Effector memory CD8-positive, alpha-beta T cell (primary cell): ENCODE data around the gene C10orf71.

Source experiments
- ATAC-seq: fragments of 150-1000 bp; cut with Tn5 transposase; replicated peaks from 2 replicates; pipeline ENCODE4 v1.10.0; 2021; ENCODE audit warnings: mild to moderate bottlenecking, moderate library complexity
- DNase-seq, 3 experiments: peaks; one replicate each; pipeline ENCODE4 v3.0.0; 2021
- H3K27ac Mint-ChIP-seq, 2 donors: one replicate each; pipeline ENCODE4 v1.8.0; 2022; ENCODE audit warnings: mild to moderate bottlenecking in 2 of 2, mixed read lengths in 2 of 2, moderate library complexity in 2 of 2
- H3K27me3 Mint-ChIP-seq, 2 donors: one replicate each; pipeline ENCODE4 v1.8.0; 2022; ENCODE audit warnings: mixed read lengths in 2 of 2
- H3K36me3 Mint-ChIP-seq: one replicate; pipeline ENCODE4 v1.8.0; 2022; ENCODE audit warnings: mild to moderate bottlenecking, moderate library complexity, mixed read lengths; ENCODE audit not compliant: insufficient read depth
- H3K4me1 Mint-ChIP-seq, 2 donors: one replicate each; pipeline ENCODE4 v1.8.0; 2022; ENCODE audit warnings: low read depth in 2 of 2, mixed read lengths in 2 of 2
- H3K4me3 Mint-ChIP-seq, 2 donors: one replicate each; pipeline ENCODE4 v1.8.0; 2022; ENCODE audit warnings: mild to moderate bottlenecking in 2 of 2, mixed read lengths in 2 of 2, moderate library complexity in 2 of 2
- H3K9me3 Mint-ChIP-seq, 2 donors: one replicate each; pipeline ENCODE4 v1.8.0; 2022; ENCODE audit warnings: mixed read lengths in 2 of 2

Gene C10orf71

DNA sequence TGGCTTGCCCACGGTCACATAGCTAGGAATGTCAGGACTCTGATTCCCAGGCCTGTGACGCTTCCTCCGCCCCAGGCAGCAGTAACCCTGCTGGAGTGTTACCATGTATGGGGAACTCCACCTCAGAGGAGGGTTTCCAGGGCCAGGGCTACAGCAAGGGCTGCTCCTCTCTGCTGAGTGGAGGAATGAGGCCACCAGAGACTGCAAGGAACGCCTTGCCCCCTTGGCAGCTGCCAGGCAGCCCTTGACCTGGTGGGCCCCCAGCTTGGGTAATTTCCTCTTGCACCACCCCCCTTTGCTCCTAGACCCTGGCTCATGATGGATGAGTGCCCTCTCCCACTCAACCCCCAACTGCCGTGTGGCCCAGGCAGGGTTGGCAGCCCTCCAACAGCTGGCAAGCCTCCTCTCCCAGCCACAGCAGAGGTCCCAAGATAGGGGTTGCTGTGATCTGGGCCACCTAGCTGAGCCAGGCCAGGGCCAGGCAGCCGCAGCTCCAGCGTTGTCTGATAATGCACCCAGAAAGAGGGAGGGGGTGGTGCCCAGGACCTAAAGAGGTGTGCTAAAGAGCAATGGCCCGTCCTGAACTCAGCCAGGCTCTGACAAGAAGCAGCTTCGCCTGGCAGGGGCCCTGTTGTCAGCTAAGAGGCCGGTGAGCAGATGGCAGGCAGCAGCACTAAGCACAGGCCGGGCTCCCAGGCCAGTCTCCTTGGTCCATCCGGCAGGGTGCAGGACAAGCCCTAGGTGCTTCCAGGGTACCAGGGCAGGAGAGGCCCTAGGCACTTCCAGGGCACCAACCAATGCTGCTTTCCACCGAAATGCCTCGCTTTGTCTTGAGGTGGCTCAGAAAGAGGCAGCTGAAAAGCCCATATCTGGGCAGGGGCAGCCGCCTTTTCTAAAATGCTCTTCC, 61.6 kb downstream of the C10orf71 start:
- H3K4me3 Mint-ChIP-seq = no peak overlapping the region
- H3K27ac Mint-ChIP-seq = no peak overlapping the region
- no peaks in the 10 kb centered on the region for H3K36me3 Mint-ChIP-seq
- H3K27me3 Mint-ChIP-seq = peaks cover 5 to 25% of the 10 kb centered on the region in 2 donors
- ATAC-seq (no peak), DNase-seq (no peak)
- H3K9me3 Mint-ChIP-seq = no peaks in the 10 kb centered on the region
- peaks cover 0 to 2% of the 10 kb centered on the region in 2 donors for H3K4me1 Mint-ChIP-seq

DNA sequence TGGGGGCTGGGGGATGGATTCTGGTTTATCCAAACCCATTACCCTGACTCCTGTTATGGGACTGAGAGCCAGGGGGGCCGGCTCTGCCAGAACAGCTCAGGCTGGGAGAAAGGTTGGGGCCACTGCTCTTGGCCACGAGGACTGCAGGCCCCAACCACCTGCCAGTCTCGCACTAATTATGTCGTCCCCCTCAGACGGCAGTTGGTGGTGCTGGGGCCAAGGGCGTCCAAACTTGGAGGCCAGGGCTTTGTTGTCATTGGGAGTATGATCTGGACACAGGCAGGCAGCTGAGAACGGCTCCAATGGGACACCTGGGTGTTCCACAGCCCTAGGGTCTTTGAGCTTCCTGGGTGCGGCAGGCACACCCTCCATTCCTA, 62.2 kb downstream of the C10orf71 start:
- H3K9me3 Mint-ChIP-seq = no peaks in the 10 kb centered on the region
- no peak for DNase-seq
- H3K4me1 Mint-ChIP-seq = peaks cover 0 to 2% of the 10 kb centered on the region in 2 donors
- H3K27ac Mint-ChIP-seq = no peak overlapping the region
- no peak overlapping the region for H3K4me3 Mint-ChIP-seq
- H3K27me3 Mint-ChIP-seq = peaks cover 5 to 22% of the 10 kb centered on the region in 2 donors
- ATAC-seq = no peak
- H3K36me3 Mint-ChIP-seq = no peaks in the 10 kb centered on the region

DNA sequence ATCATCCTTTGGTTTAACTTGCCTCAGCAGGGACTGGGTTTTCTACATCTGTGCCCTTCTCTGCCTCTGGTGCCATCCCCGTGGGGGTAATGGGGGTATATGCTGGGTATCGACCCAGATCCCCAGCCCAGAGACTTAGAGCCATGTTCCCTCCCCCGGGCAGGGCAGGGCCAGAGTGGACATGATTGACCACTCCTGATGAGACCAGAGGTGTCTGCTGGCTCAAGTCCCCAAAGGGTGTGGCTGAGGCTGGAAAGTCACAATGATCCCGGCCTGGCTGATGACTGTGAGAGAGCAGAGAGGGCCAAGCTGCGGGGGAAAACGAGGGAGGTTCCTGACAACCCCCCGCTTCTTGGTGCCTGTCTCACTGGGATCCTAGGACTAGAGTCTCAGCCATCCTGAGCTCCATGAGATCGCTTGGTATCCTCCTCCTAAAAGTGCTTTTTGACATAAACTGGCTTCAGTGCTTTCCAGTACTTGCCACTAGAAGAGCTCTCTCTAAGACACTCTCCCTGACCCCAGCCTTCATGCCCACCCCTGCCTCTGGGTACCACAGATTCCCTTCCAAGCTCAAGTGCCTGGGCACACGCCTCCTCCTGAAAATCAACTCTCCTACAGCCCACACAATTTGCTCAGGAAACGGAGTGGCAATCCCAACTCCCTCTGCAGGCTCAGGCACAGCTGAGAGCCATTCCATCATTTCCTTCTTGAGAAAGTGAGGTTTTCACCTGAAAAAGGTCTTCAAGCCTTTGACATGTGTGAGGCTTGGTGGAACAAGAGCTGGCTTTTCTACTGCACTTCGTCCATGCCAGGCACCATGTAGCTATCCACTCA, 63.0 kb downstream of the C10orf71 start:
- Mint-ChIP-seq H3K27me3 (peaks cover 5 to 17% of the 10 kb centered on the region in 2 donors), H3K4me1 (peaks cover 0 to 2% of the 10 kb centered on the region in 2 donors), H3K36me3 (no peaks in the 10 kb centered on the region), H3K4me3 (no peak overlapping the region), H3K27ac (no peak overlapping the region), H3K9me3 (no peaks in the 10 kb centered on the region)
- DNase-seq (no peak), ATAC-seq (no peak)

DNA sequence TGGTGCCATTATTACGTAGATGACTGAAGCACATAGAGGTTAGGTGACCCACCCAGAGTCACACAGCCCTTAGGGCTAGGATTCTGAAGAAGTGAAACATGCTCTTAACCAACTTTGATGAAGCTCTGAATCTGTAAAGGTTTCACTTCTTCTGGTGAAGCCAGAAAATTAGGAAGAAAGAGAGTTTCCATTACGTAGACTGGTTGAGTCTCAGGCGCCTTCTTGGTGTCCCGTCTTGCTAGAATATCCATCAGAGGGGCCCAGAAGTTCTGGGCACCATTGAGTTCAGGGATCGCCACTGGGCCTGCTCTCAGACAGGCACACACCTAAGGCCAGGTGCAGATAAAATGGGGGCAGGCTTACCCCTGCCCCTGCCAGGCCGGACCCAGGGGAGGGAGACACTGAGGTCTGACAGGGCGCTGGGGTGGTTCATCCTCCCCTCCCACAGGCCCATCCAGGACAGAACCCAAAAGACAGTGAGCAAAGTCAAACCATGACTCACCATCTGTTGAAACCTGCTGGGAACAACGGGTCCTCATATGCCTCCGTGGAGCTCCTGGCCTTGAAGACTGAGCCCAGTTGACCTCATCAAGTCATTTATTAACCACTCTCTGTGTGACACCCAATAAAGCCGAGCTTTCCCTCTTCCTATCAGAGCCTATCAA, 63.8 kb downstream of the C10orf71 start:
- no peak overlapping the region for H3K4me3 Mint-ChIP-seq
- H3K27ac Mint-ChIP-seq = no peak overlapping the region
- H3K4me1 Mint-ChIP-seq = peaks cover 0 to 2% of the 10 kb centered on the region in 2 donors
- H3K36me3 Mint-ChIP-seq = no peaks in the 10 kb centered on the region
- ATAC-seq = no peak
- no peaks in the 10 kb centered on the region for H3K9me3 Mint-ChIP-seq
- H3K27me3 Mint-ChIP-seq = peaks cover 5 to 21% of the 10 kb centered on the region in 2 donors
- no peak for DNase-seq

DNA sequence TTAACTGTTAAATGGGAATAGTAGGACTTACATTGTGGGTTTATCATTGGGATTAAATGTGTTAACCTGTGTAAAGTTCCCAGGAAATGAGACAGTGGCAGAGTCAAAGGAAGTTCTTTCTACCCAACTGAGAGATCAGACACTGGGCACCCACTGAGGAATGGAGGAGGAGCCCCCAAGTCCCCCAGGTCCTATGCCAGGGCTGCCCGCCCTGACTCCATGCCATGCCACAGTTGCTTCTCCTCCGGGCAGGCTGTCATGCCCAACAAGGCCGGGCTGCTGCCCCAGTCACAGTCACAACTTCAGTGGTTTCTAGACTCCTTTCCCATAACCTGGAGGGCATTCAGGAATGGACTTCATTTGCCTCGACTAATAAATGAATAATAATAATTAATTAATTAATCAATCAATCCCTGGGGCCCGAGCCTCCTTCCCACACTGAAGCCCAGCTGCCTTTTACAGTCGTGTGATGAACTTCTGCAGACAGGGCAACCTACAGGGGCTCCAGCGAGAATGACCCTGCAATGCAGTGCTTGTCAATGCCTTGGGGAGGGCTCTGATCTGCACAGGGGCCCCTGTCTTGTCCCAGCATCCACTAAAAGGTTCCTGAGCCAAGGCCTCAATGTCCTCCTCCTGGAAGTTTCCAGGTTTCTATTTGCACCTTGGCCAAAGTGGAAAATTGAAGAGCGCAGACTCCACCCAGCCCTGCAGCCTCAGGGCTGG, 64.5 kb downstream of the C10orf71 start:
- Mint-ChIP-seq H3K9me3 (no peaks in the 10 kb centered on the region), H3K4me1 (peaks cover 0 to 2% of the 10 kb centered on the region in 2 donors), H3K4me3 (no peak overlapping the region), H3K36me3 (no peaks in the 10 kb centered on the region), H3K27ac (no peak overlapping the region), H3K27me3 (peaks cover 5 to 28% of the 10 kb centered on the region in 2 donors)
- ATAC-seq = no peak
- DNase-seq = no peak

DNA sequence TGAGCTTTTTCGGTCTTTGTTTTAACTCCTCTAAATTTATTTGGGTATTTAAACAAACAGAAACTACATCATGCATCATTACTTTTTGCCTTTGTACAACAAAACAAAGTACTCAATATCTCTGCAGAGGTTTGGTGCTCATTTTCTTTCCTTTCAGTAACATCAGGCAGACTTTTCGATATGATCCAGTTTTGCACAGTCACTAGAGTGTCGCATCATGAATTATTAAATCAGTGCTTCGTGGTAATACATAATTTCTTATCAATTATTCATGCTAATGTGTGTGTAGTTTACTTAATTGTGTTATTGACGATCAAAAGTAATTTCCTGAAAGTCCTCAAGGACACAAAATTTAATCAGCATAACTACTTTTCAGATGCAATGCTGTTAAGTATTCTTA, 65.1 kb downstream of the C10orf71 start:
- ATAC-seq (no peak), DNase-seq (no peak)
- no peaks in the 10 kb centered on the region for H3K9me3 Mint-ChIP-seq
- no peak overlapping the region for H3K27ac Mint-ChIP-seq
- H3K36me3 Mint-ChIP-seq = no peaks in the 10 kb centered on the region
- peaks cover 5 to 34% of the 10 kb centered on the region in 2 donors for H3K27me3 Mint-ChIP-seq
- peaks cover 0 to 2% of the 10 kb centered on the region in 2 donors for H3K4me1 Mint-ChIP-seq
- no peak overlapping the region for H3K4me3 Mint-ChIP-seq

DNA sequence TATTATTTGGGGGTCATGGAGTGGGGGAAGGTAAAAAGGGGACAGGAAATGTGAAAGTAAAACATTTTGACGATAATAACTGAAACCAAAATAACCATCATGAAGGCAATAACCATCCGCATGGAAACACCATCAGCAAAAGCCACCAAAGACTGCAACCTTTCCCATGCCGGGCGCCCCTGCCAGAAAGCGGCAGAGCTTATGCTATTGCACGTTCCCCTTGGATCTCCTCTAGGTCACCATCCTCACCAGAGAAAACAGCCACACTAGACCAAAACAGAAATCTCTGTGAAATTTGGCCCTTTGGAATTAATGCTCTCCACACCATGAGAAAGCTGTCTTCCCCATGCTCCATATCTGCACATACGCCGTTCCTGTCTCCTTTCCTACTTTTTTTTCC, 65.8 kb downstream of the C10orf71 start:
- H3K4me1 Mint-ChIP-seq = peaks cover 0 to 2% of the 10 kb centered on the region in 2 donors

DNA sequence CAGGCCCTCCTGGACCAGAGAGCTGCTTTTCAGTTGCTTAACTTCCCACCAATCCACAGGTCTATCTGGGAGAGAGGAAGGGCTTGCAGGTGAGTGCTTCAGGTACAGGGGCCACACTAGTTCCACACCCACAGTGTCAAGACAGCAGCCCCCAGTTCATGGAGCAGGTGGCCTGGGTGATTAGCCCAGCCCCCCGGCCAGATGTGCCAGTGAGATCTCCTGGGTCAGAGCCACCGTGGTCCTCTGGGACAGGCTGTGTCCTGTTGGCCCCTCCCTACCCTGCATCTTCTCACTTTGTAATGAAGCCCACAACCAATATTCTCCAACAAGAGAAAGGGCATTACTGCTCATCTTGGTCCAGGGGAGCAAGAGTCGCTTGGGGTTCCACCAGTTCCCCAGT, 66.3 kb downstream of the C10orf71 start:
- no peaks in the 10 kb centered on the region for H3K36me3 Mint-ChIP-seq
- DNase-seq = no peak
- H3K27me3 Mint-ChIP-seq = peaks cover 5 to 35% of the 10 kb centered on the region in 2 donors
- no peak overlapping the region for H3K27ac Mint-ChIP-seq
- peaks cover 0 to 2% of the 10 kb centered on the region in 2 donors for H3K4me1 Mint-ChIP-seq
- no peak for ATAC-seq
- H3K9me3 Mint-ChIP-seq = no peaks in the 10 kb centered on the region
- no peak overlapping the region for H3K4me3 Mint-ChIP-seq

More for the DNA sequence above, 65.8 kb downstream of the C10orf71 start:
- H3K27me3 Mint-ChIP-seq = peaks cover 5 to 34% of the 10 kb centered on the region in 2 donors
- no peak for ATAC-seq
- no peaks in the 10 kb centered on the region for H3K9me3 Mint-ChIP-seq
- no peak for DNase-seq
- H3K36me3 Mint-ChIP-seq = no peaks in the 10 kb centered on the region
- H3K4me3 Mint-ChIP-seq = no peak overlapping the region
- no peak overlapping the region for H3K27ac Mint-ChIP-seq

DNA sequence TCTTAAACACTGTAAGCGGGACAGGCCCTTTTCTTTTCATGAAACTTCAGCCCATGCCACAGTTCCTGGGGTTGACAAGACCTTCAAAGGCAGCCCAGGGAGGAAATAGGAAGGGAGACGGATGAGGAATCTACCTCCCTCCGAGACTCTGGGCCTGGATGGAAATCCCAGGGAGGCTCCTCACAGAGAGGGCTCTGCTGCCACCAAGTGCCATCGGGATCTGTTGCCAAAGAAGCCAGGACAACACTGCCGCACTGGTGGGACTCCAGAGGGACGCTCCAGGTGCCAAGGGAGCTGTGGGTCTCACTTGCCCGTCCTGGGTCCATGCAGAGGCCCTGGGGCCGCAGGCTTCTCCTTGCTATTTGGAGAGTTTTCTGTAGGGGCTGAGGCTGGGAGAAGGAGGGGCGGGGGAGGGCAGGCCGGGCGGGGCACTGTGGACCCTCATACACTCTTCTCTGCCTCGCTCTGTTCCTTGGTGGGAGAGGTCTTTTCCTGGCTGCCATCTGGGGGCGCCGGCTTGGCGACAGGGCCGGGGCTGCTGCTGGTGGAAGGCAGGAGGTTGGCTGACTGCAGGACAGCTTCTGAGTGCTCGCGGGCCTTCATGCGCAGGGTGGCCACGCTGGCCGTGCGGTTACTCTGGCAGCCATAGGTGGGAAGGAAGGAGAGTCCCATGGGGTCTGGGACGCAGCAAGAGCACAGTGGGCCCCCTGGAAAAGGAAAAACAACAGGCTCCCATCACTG, 66.9 kb downstream of the C10orf71 start:
- H3K4me1 Mint-ChIP-seq = peaks cover 0 to 2% of the 10 kb centered on the region in 2 donors
- H3K9me3 Mint-ChIP-seq = no peaks in the 10 kb centered on the region
- H3K27ac Mint-ChIP-seq = no peak overlapping the region
- H3K36me3 Mint-ChIP-seq = no peaks in the 10 kb centered on the region
- H3K27me3 Mint-ChIP-seq = peaks cover 5 to 41% of the 10 kb centered on the region in 2 donors
- no peak overlapping the region for H3K4me3 Mint-ChIP-seq
- ATAC-seq = no peak
- no peak for DNase-seq

DNA sequence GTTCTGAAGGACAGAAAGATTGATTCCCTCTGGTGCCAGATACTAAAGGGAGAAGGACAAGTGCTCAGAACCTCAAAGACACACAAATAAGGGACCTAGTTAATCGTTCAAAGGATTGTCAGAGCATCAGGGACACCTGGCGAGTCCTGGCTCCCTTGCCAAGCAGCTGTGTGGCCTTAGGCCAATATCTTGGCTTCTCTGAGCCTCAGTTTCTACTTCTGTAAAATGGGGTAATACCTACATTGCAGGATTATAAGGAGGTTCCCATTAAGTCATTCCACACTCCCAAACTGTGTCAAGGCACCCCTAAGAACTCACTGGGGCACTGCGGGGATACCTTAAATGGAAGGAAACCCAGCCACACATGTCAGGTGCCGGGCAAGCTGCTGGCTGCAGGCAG, 67.5 kb downstream of the C10orf71 start:
- Mint-ChIP-seq H3K27ac (no peak overlapping the region), H3K36me3 (no peaks in the 10 kb centered on the region), H3K27me3 (peaks cover 5 to 43% of the 10 kb centered on the region in 2 donors), H3K4me1 (peaks cover 0 to 2% of the 10 kb centered on the region in 2 donors), H3K4me3 (no peak overlapping the region), H3K9me3 (no peaks in the 10 kb centered on the region)
- no peak for DNase-seq
- ATAC-seq = no peak

DNA sequence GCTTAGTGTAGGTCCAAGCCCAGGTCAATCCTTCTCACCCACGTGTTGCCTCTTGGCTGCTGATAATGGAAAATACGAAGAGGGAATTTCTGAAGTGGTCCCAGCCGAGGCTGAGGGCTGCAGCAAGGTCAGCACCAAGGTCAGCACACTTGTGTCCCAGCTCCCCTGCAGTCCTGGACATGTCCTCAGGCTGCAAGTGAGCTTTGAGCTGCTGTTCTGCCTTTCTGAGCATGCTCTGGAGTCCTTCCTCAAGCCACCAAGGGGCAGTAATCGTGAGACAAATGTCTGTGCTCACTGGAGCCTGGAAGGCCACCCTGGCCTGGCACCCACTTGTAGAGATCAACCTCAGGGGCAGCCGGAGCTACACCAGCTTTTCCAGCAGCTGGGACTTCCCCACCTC, 68.6 kb downstream of the C10orf71 start:
- Mint-ChIP-seq H3K36me3 (no peaks in the 10 kb centered on the region), H3K4me1 (peaks cover 0 to 2% of the 10 kb centered on the region in 2 donors), H3K27ac (no peak overlapping the region), H3K4me3 (no peak overlapping the region), H3K9me3 (no peaks in the 10 kb centered on the region), H3K27me3 (peaks cover 3 to 37% of the 10 kb centered on the region in 2 donors)
- DNase-seq (no peak), ATAC-seq (no peak)

DNA sequence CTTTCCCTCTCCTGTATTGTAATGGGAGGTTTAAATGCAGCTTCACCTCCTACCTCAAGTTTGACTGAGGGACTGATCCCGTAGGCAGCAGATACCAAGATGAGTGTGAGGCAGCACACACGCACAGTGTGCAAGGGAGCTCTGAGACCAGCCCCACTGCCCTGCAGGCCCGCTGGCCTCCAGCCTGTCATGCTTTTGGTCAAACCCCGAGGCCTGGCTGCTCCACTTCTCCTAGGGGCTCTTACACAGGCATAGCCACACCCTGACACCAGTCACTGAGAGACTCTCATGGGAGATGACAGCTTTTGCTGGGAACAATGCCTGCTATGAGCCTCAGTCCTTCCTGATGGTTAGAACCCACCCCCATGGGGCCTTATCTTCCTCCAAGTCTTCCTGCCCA, 69.3 kb downstream of the C10orf71 start:
- Mint-ChIP-seq H3K9me3 (no peaks in the 10 kb centered on the region), H3K36me3 (no peaks in the 10 kb centered on the region), H3K4me1 (no peaks in the 10 kb centered on the region), H3K27me3 (peaks cover 0 to 31% of the 10 kb centered on the region in 2 donors), H3K27ac (no peak overlapping the region), H3K4me3 (no peak overlapping the region)
- DNase-seq (no peak), ATAC-seq (no peak)
